WTC11 (cell line): Measurements from ENCODE around the gene PFKM. TPM values are rescaled to one million over a fixed set of nuclear protein-coding genes. Genes with fewer than 3 reads are reported as not detected.

Source experiments
- ATAC-seq: fragments of 200-7000 bp; cut with Tn5 transposase; 2 replicates; pipeline ENCODE4 v1.10.0; 2021; ENCODE audit warnings: mild to moderate bottlenecking, moderate library complexity
- CTCF ChIA-PET: fragments of 300-600 bp; sonication (Branson Sonifier 250); formaldehyde crosslinking; loops from one replicate; lab custom pipeline; 2021; ENCODE audit warnings: antibody characterized with exemption; lab: Charles Lee
- POLR2A ChIA-PET: fragments of 350-600 bp; sonication (Branson Sonifier 250); formaldehyde crosslinking; loops from one replicate; lab custom pipeline; 2021; ENCODE audit warnings: antibody characterized with exemption; lab: Charles Lee
- DNase-seq: peaks from one replicate; pipeline ENCODE4 v3.0.0; 2021; ENCODE audit warnings: low spot score
- H3K27ac Mint-ChIP-seq: 2 replicates; pipeline ENCODE4 v1.8.0; 2021; ENCODE audit warnings: mixed read lengths
- H3K27me3 Mint-ChIP-seq: 2 replicates; pipeline ENCODE4 v1.8.0; 2021; ENCODE audit warnings: low read depth, mild to moderate bottlenecking, moderate library complexity, mixed read lengths
- H3K36me3 Mint-ChIP-seq: 2 replicates; pipeline ENCODE4 v1.8.0; 2021; ENCODE audit warnings: mixed read lengths
- H3K4me1 Mint-ChIP-seq: 2 replicates; pipeline ENCODE4 v1.8.0; 2022; ENCODE audit warnings: mixed read lengths
- H3K4me3 Mint-ChIP-seq: 2 replicates; pipeline ENCODE4 v1.8.0; 2021; ENCODE audit warnings: mild to moderate bottlenecking, moderate library complexity, mixed read lengths
- H3K9me3 Mint-ChIP-seq: 2 replicates; pipeline ENCODE4 v1.8.0; 2021; ENCODE audit warnings: mixed read lengths
- AFF4 ChIP-seq: sonication (generic); formaldehyde crosslinking; IDR thresholded peaks from 2 replicates; pipeline ENCODE4 v1.8.1; 2023; ENCODE audit warnings: mild to moderate bottlenecking, missing genetic modification reagents, borderline replicate concordance
- ARID4B ChIP-seq: sonication (generic); formaldehyde crosslinking; IDR thresholded peaks from 2 replicates; pipeline ENCODE4 v1.8.0; 2023; ENCODE audit warnings: missing genetic modification reagents, mild to moderate bottlenecking, borderline replicate concordance
- ATF6 ChIP-seq: sonication (generic); formaldehyde crosslinking; IDR thresholded peaks from 2 replicates; pipeline ENCODE4 v1.8.1; 2023; ENCODE audit warnings: mild to moderate bottlenecking, missing genetic modification reagents
- CBFB ChIP-seq: sonication (generic); formaldehyde crosslinking; IDR thresholded peaks from 2 replicates; pipeline ENCODE4 v1.8.1; 2022; ENCODE audit warnings: mild to moderate bottlenecking, low read depth, missing genetic modification reagents
- NFYB ChIP-seq: sonication (generic); formaldehyde crosslinking; conservative IDR thresholded peaks from 2 replicates; pipeline ENCODE4 v1.8.0; 2022; ENCODE audit warnings: low read depth, missing genetic modification reagents
- RELA ChIP-seq: sonication (generic); formaldehyde crosslinking; IDR thresholded peaks from 2 replicates; pipeline ENCODE4 v1.8.1; 2022; ENCODE audit warnings: missing genetic modification reagents, mild to moderate bottlenecking, borderline replicate concordance
- SP1 ChIP-seq: sonication (generic); formaldehyde crosslinking; conservative IDR thresholded peaks from 2 replicates; pipeline ENCODE4 v1.8.1; 2022; ENCODE audit warnings: missing genetic modification reagents
- TEAD4 ChIP-seq: sonication (generic); formaldehyde crosslinking; IDR thresholded peaks from 2 replicates; pipeline ENCODE4 v1.8.0; 2022; ENCODE audit warnings: mild to moderate bottlenecking, missing genetic modification reagents
- TP53 ChIP-seq: sonication (generic); formaldehyde crosslinking; IDR thresholded peaks from 2 replicates; pipeline ENCODE4 v1.8.1; 2023; ENCODE audit warnings: mild to moderate bottlenecking, missing genetic modification reagents
- ZMAT4 ChIP-seq: fragments of 250-450 bp; sonication (Bioruptor Pico); IDR thresholded peaks from 2 replicates; pipeline ENCODE4 v1.9.0; 2021; ENCODE audit warnings: mild to moderate bottlenecking
- ZNF281 ChIP-seq: sonication (generic); formaldehyde crosslinking; IDR thresholded peaks from 2 replicates; pipeline ENCODE4 v1.8.0; 2023; ENCODE audit warnings: mild to moderate bottlenecking, missing genetic modification reagents
- total RNA-seq: library from RNA; stranded (reverse); gene quantifications from 3 replicates; pipeline ENCODE4 v1.2.3, GENCODE V29; 2021

Gene PFKM
- total RNA-seq, 1 experiment from 2014 or later = 99.3 TPM

GRCh38 chr12:48080821-48081220, 38.3 kb upstream of the PFKM start:
- CTCF ChIA-PET = no interaction called here
- no peak for ATAC-seq
- H3K4me1 Mint-ChIP-seq = no peaks in the 10 kb centered on the region

GRCh38 chr12:48084066-48084465, 35.1 kb upstream of the PFKM start:
- H3K4me3 Mint-ChIP-seq = no peak overlapping the region
- no peaks in the 10 kb centered on the region for H3K27me3 Mint-ChIP-seq
- no peaks in the 10 kb centered on the region for H3K4me1 Mint-ChIP-seq
- CTCF ChIA-PET = interaction anchor here (0.6 to 1.5 kb wide), 10 partner anchors 35 to 497 kb away, joined by 3 to 7 read pairs (median 4); partner anchors contain the start of genes ASB8 and PFKM
- no peak for ATAC-seq
- TF ChIP-seq RELA (CRISPR knock-in tag) = no peak
- TF ChIP-seq, all 79 proteins: peak for 0
- H3K27ac Mint-ChIP-seq = no peak overlapping the region
- POLR2A ChIA-PET = no interaction called here
- no peak for DNase-seq
- peaks cover 26% of the 10 kb centered on the region for H3K36me3 Mint-ChIP-seq
- H3K9me3 Mint-ChIP-seq = no peaks in the 10 kb centered on the region

More at GRCh38 chr12:48080821-48081220, 38.3 kb upstream of the PFKM start:
- Mint-ChIP-seq H3K27me3 (no peaks in the 10 kb centered on the region), H3K9me3 (peaks cover 9% of the 10 kb centered on the region; the same call in 1 of the 2 replicates), H3K4me3 (no peak overlapping the region), H3K36me3 (peaks cover 19% of the 10 kb centered on the region), H3K27ac (no peak overlapping the region)
- POLR2A ChIA-PET = no interaction called here
- DNase-seq = no peak
- TF ChIP-seq CBFB (CRISPR knock-in tag) (no peak), AFF4 (CRISPR knock-in tag) (no peak)

GRCh38 chr12:48084841-48085460, 34.2 kb upstream of the PFKM start:
- POLR2A ChIA-PET = no interaction called here
- DNase-seq (no peak), ATAC-seq (no peak)
- peaks cover 26% of the 10 kb centered on the region for H3K36me3 Mint-ChIP-seq
- no peak overlapping the region for H3K4me3 Mint-ChIP-seq
- H3K27me3 Mint-ChIP-seq = no peaks in the 10 kb centered on the region
- CTCF ChIA-PET = interaction anchor here (0.7 to 1.5 kb wide), 6 partner anchors 34 to 496 kb away, joined by 3 to 5 read pairs (median 4); partner anchors contain the start of genes ASB8 and PFKM
- H3K27ac Mint-ChIP-seq = no peak overlapping the region
- H3K9me3 Mint-ChIP-seq = no peaks in the 10 kb centered on the region
- no peaks in the 10 kb centered on the region for H3K4me1 Mint-ChIP-seq
- TF ChIP-seq SP1 (CRISPR knock-in tag) (no peak), ARID4B (CRISPR knock-in tag) (no peak), ZNF281 (CRISPR knock-in tag) (no peak), NFYB (CRISPR knock-in tag) (no peak), ZMAT4 (CRISPR knock-in tag) (no peak), RELA (CRISPR knock-in tag) (no peak), CBFB (CRISPR knock-in tag) (no peak), ATF6 (CRISPR knock-in tag) (no peak), TP53 (CRISPR knock-in tag) (no peak), AFF4 (CRISPR knock-in tag) (no peak), TEAD4 (no peak)
